HepG2 (cell line): Measurements from ENCODE around the gene PPIL6. TPM values are rescaled to one million over a fixed set of nuclear protein-coding genes. Genes with fewer than 3 reads are reported as not detected.
A peak's percentile ranks its signal among the peaks of the same experiment; 100 is the strongest.

Experiments
- AGO2 ChIP-seq: fragments of 200-400 bp; formaldehyde crosslinking; optimal IDR thresholded peaks from 2 replicates; pipeline ENCODE3; 2017; ENCODE audit warnings: mild to moderate bottlenecking, low read depth, low read length, moderate library complexity
- BORCS8-MEF2B ChIP-seq: sonication (generic); formaldehyde crosslinking; IDR thresholded peaks from 2 replicates; pipeline ENCODE4 v1.8.0; 2022; ENCODE audit warnings: mild to moderate bottlenecking, missing genetic modification reagents
- CCDC6 ChIP-seq: sonication (generic); formaldehyde crosslinking; IDR thresholded peaks from 2 replicates; pipeline ENCODE4 v1.8.1; 2022; ENCODE audit warnings: mild to moderate bottlenecking, missing genetic modification reagents, moderate library complexity
- DR1 ChIP-seq: sonication (generic); formaldehyde crosslinking; IDR thresholded peaks from 2 replicates; pipeline ENCODE4 v1.8.0; 2021; ENCODE audit warnings: mild to moderate bottlenecking, missing genetic modification reagents, inconsistent platforms
- HNF1B ChIP-seq: sonication (generic); formaldehyde crosslinking; IDR thresholded peaks from 2 replicates; pipeline ENCODE4 v1.5.1; 2020; ENCODE audit warnings: mild to moderate bottlenecking, moderate library complexity, missing genetic modification reagents
- HNRNPLL ChIP-seq: fragments of 200-400 bp; formaldehyde crosslinking; IDR thresholded peaks from 2 replicates; pipeline ENCODE4 v1.6.1; 2017; ENCODE audit warnings: mild to moderate bottlenecking, low read depth, low read length; ENCODE audit not compliant: poor library complexity, severe bottlenecking
- KLF16 ChIP-seq, 2 experiments: sonication (generic) in 1 of 2; formaldehyde crosslinking in 1 of 2; IDR thresholded peaks; 2 replicates each; pipeline versions ENCODE4 v1.6.1 to v1.8.0; 2016 to 2023; ENCODE audit warnings: missing genetic modification reagents in 2 of 2, missing compliant biosample characterization in 1 of 2
- MXI1 ChIP-seq: IDR thresholded peaks from 3 replicates; pipeline ENCODE4 v1.6.1; 2012; ENCODE audit warnings: low read depth, low read length, inconsistent platforms, borderline replicate concordance
- NFIC ChIP-seq: IDR thresholded peaks from 2 replicates; pipeline ENCODE4 v1.6.1; 2012; ENCODE audit warnings: mild to moderate bottlenecking, low read length, inconsistent platforms
- PHF21A ChIP-seq: sonication (generic); formaldehyde crosslinking; IDR thresholded peaks from 2 replicates; pipeline ENCODE4 v1.5.0; 2020; ENCODE audit warnings: mild to moderate bottlenecking, missing genetic modification reagents
- RBM39 ChIP-seq: fragments of 200-400 bp; formaldehyde crosslinking; IDR thresholded peaks from one replicate; pipeline ENCODE4 v1.6.1; 2018; ENCODE audit warnings: antibody characterized with exemption, mild to moderate bottlenecking, low read depth, low read length; ENCODE audit not compliant: poor library complexity, severe bottlenecking
- RNF2 ChIP-seq: fragments of 450-650 bp; conservative IDR thresholded peaks from 2 replicates; pipeline ENCODE4 v1.6.1; 2016; ENCODE audit warnings: low read depth
- RXRA ChIP-seq: sonication (generic); formaldehyde crosslinking; IDR thresholded peaks from 2 replicates; pipeline ENCODE4 v1.5.1; 2020; ENCODE audit warnings: missing genetic modification reagents
- TBX2 ChIP-seq: sonication (generic); formaldehyde crosslinking; IDR thresholded peaks from 2 replicates; pipeline ENCODE4 v1.5.0; 2020; ENCODE audit warnings: missing genetic modification reagents, mild to moderate bottlenecking, borderline replicate concordance
- ZBTB2 ChIP-seq: sonication (generic); formaldehyde crosslinking; IDR thresholded peaks from 2 replicates; pipeline ENCODE4 v1.8.0; 2022; ENCODE audit warnings: low read depth, missing genetic modification reagents
- ZC3H13 ChIP-seq: sonication (generic); formaldehyde crosslinking; IDR thresholded peaks from 2 replicates; pipeline ENCODE4 v1.8.1; 2023; ENCODE audit warnings: mild to moderate bottlenecking, missing genetic modification reagents, moderate library complexity
- ZFAT ChIP-seq: sonication (generic); formaldehyde crosslinking; conservative IDR thresholded peaks from 2 replicates; pipeline ENCODE4 v1.8.1; 2023; ENCODE audit warnings: missing genetic modification reagents, inconsistent platforms
- ZNF343 ChIP-seq: sonication (generic); formaldehyde crosslinking; IDR thresholded peaks from 2 replicates; pipeline ENCODE4 v1.4.0; 2020; ENCODE audit warnings: mild to moderate bottlenecking, missing genetic modification reagents
- ZNF432 ChIP-seq: sonication (generic); formaldehyde crosslinking; IDR thresholded peaks from 2 replicates; pipeline ENCODE4 v1.5.0; 2020; ENCODE audit warnings: missing genetic modification reagents, mild to moderate bottlenecking, borderline replicate concordance
- ZNF546 ChIP-seq: sonication (generic); formaldehyde crosslinking; conservative IDR thresholded peaks from 2 replicates; pipeline ENCODE4 v1.8.1; 2023; ENCODE audit warnings: mild to moderate bottlenecking, missing genetic modification reagents
- ZNF784 ChIP-seq: sonication (generic); formaldehyde crosslinking; IDR thresholded peaks from 2 replicates; pipeline ENCODE4 v1.5.1; 2020; ENCODE audit warnings: missing genetic modification reagents, mild to moderate bottlenecking, borderline replicate concordance
- ZNF792 ChIP-seq: IDR thresholded peaks from 2 replicates; pipeline ENCODE4 v1.6.1; 2016
- polyA plus RNA-seq, 8 experiments: library from polyadenylated mRNA; depleted of rRNA in 3 of 8; stranded (reverse) in 7 of 8; unstranded in 1 of 8; fragments of >200 nt; fragmentation: Illumina TruSeq in 4 of 8; extraction: Trizol in 4 of 8; gene quantifications; 2 replicates each; pipeline versions ENCODE4 v1.2.1 to v1.2.3, GENCODE V29; 2011 to 2016; ENCODE audit warnings: low read depth in 4 of 8, missing spikeins in 1 of 8, mixed read lengths in 1 of 8; ENCODE audit not compliant: insufficient read depth in 1 of 8
- total RNA-seq, 5 experiments: library from RNA; depleted of rRNA; stranded (reverse); fragments of >200 nt; fragmentation: Illumina TruSeq; extraction: Trizol; gene quantifications; 2 replicates each; pipeline ENCODE4 v1.2.3, GENCODE V29; 2016; ENCODE audit warnings: low read depth in 1 of 5
- TF ChIP-seq, protein P1 (sequence below): sonication (generic); formaldehyde crosslinking; IDR thresholded peaks from 2 replicates; pipeline ENCODE4 v1.4.0; 2020; ENCODE audit warnings: missing genetic modification reagents
- TF ChIP-seq, protein P2 (sequence below), 2 experiments: fragments of 450-650 bp in 1 of 2; sonication (generic) in 1 of 2; formaldehyde crosslinking; IDR thresholded peaks; 2 replicates each; pipeline versions ENCODE4 v1.5.0 to v1.8.0; 2020 to 2022; ENCODE audit warnings: mild to moderate bottlenecking in 1 of 2, missing genetic modification reagents in 1 of 2

PPIL6 gene
- total and polyA plus RNA-seq, 2 of the 13 experiments (the other 11 are each of a cell fraction or from before 2014, with no cell fraction given): 0.22 to 0.46 TPM

DNA sequence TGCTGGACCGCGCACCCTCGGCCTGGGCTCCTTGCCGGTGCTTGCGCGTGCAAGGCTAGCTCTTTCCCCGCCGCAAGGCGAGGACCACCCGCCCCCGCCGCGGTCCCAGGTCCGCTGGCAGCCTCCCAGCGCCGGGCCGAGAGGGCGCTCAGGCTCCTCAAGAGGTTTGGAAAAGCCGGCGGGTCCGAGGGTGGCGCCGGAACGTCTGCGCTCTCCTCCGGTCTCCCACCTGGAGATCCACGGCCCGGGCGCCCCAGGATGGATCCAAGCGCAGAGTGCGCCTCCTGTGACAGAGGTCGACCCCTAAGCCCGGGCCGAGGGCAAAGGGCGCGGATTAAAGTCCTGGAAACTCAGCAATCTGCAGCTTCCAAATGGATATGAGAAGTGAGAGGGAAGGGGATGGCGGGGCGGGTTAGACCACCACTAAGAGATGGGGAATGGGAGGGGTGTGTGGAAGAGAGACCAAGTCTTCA is 15.7 kb upstream of the PPIL6 start (continued):
- TF ChIP-seq ZBTB2 (CRISPR knock-in tag) (no peak), AGO2 (peak; percentile 15), ZC3H13 (CRISPR knock-in tag) (0 out of 2 replicates have a peak, but pooled peaks have one; percentile 49), ZNF432 (CRISPR knock-in tag) (no peak), ZNF784 (CRISPR knock-in tag) (no peak), CCDC6 (CRISPR knock-in tag) (0 out of 2 replicates have a peak, but pooled peaks have one; percentile 7), TBX2 (no peak), HNF1B (CRISPR knock-in tag) (0 out of 2 replicates have a peak, but pooled peaks have one; percentile 17), PHF21A (CRISPR knock-in tag) (no peak), KLF16 (CRISPR knock-in tag; IDR thresholded peaks at IDR 0.05) (no peak), HNRNPLL (peak; percentile 34), DR1 (CRISPR knock-in tag) (no peak), ZNF343 (peak; percentile 62; the same call in 1 of the 2 replicates), RBM39 (no peak), RXRA (CRISPR knock-in tag) (0 out of 2 replicates have a peak, but pooled peaks have one; percentile 47), ZNF792 (peak; percentile 35; the same call in 1 of the 2 replicates), ZNF546 (CRISPR knock-in tag) (no peak), ZFAT (no peak), BORCS8-MEF2B (CRISPR knock-in tag) (no peak), RNF2 (no peak), MXI1 (no peak), NFIC (no peak)
- TF ChIP-seq, protein P1, sequence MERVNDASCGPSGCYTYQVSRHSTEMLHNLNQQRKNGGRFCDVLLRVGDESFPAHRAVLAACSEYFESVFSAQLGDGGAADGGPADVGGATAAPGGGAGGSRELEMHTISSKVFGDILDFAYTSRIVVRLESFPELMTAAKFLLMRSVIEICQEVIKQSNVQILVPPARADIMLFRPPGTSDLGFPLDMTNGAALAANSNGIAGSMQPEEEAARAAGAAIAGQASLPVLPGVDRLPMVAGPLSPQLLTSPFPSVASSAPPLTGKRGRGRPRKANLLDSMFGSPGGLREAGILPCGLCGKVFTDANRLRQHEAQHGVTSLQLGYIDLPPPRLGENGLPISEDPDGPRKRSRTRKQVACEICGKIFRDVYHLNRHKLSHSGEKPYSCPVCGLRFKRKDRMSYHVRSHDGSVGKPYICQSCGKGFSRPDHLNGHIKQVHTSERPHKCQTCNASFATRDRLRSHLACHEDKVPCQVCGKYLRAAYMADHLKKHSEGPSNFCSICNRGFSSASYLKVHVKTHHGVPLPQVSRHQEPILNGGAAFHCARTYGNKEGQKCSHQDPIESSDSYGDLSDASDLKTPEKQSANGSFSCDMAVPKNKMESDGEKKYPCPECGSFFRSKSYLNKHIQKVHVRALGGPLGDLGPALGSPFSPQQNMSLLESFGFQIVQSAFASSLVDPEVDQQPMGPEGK: 0 out of 2 replicates have a peak, but pooled peaks have one; percentile 1
- TF ChIP-seq, protein P2, sequence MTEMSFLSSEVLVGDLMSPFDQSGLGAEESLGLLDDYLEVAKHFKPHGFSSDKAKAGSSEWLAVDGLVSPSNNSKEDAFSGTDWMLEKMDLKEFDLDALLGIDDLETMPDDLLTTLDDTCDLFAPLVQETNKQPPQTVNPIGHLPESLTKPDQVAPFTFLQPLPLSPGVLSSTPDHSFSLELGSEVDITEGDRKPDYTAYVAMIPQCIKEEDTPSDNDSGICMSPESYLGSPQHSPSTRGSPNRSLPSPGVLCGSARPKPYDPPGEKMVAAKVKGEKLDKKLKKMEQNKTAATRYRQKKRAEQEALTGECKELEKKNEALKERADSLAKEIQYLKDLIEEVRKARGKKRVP (CRISPR knock-in tag; IDR thresholded peaks at IDR 0.05): no peak
